ENCODE measurements around the gene MACROD2.

- no peak for TF ChIP-seq CTCF (tag by site-specific recombination; IDR thresholded peaks at IDR 0.05)
- no peak for TF ChIP-seq KLF9 (tag by site-specific recombination; IDR thresholded peaks at IDR 0.05; ENCODE audit: low read depth)
- TF ChIP-seq ZSCAN18 (tag by site-specific recombination; IDR thresholded peaks at IDR 0.05) = no peak
- TF ChIP-seq RBAK (tag by site-specific recombination; IDR thresholded peaks at IDR 0.05) = no peak
- TF ChIP-seq YY1 (tag by site-specific recombination; IDR thresholded peaks at IDR 0.05) = no peak
- TF ChIP-seq ZNF670 (tag by site-specific recombination; IDR thresholded peaks at IDR 0.05; ENCODE audit: low read depth) = no peak
- no peak for TF ChIP-seq ZNF211 (tag by site-specific recombination; IDR thresholded peaks at IDR 0.05; ENCODE audit: low read depth)
- TF ChIP-seq MEIS1 (CRISPR knock-in tag; IDR thresholded peaks at IDR 0.05; ENCODE audit: borderline replicate concordance) = no peak
- TF ChIP-seq IKZF3 (tag by site-specific recombination; IDR thresholded peaks at IDR 0.05) = no peak
- TF ChIP-seq, protein P1, sequence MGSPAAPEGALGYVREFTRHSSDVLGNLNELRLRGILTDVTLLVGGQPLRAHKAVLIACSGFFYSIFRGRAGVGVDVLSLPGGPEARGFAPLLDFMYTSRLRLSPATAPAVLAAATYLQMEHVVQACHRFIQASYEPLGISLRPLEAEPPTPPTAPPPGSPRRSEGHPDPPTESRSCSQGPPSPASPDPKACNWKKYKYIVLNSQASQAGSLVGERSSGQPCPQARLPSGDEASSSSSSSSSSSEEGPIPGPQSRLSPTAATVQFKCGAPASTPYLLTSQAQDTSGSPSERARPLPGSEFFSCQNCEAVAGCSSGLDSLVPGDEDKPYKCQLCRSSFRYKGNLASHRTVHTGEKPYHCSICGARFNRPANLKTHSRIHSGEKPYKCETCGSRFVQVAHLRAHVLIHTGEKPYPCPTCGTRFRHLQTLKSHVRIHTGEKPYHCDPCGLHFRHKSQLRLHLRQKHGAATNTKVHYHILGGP (tag by site-specific recombination; IDR thresholded peaks at IDR 0.05) = no peak
Observed at GRCh38 chr20:15817351-15817750, 1822.0 kb downstream of the MACROD2 start.
